CD4-positive, alpha-beta T cell treated with Interleukin-17A for 1 hour (primary cell): ENCODE results near the gene CGNL1.

Source experiments
- DNase-seq: peaks from one replicate; pipeline ENCODE4 v3.0.0-alpha.2; 2020

CGNL1 gene

DNA sequence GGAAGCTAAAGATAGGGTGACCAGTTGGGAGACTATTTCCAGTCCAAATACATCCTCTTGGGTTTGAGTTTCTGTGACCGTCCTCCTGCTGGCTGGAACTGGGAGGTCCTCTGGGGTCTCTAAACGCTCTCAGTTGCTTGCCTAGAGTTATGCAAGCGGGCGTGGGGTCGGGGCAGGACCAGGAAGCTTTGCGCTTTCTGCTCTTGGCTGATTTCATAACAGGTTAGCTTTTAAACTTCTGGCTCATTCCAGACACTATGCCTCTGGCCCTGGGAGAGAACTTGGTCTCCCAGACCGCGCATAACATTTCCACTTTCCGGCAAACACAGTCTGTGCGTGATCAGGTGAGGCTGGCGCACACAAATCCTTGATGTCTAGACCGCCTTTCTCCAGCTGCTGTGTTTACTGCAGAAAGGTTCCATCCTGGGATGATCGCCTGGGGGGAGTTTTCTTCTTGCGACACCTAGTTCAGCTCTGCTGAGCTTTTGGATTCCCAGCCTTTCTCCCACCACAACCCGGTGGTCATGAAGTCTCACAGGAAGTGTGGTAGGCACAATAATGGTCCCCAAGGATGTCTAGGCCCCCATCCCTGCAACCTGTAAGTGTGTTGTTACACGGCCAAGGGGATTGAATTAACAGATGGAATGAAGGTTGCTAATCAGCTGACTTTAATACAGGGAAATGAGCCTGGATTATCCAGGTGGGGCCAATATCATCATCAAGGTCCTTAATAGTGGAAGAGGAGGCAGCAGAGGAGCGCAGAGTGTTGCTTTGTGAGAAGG is 23.6 kb upstream of the CGNL1 start:
- no peak for DNase-seq

DNA sequence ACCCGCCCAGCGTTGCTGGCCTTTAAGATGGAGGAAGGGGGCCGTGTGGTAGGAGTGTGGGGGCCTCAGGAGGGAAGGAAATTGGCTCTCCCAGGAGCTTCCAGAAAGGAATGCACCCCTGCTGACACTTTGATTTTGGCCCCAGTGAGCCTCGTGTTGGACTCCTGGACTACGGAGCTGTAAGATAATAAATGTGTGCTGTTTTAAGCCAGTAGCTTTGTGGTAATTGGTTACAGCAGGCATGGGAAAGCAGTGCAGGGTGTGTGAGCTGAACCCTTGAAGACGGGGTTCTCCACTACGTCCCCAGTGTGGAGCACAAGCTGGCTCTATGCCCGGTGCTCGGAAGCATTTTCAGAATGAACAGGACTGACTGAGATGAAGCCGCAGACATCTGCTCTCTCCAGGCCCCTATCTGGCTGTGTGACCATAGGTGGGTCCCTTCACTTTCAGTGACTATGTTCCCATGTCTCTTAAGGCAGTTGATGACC is 22.9 kb upstream of the CGNL1 start:
- no peak for DNase-seq

DNA sequence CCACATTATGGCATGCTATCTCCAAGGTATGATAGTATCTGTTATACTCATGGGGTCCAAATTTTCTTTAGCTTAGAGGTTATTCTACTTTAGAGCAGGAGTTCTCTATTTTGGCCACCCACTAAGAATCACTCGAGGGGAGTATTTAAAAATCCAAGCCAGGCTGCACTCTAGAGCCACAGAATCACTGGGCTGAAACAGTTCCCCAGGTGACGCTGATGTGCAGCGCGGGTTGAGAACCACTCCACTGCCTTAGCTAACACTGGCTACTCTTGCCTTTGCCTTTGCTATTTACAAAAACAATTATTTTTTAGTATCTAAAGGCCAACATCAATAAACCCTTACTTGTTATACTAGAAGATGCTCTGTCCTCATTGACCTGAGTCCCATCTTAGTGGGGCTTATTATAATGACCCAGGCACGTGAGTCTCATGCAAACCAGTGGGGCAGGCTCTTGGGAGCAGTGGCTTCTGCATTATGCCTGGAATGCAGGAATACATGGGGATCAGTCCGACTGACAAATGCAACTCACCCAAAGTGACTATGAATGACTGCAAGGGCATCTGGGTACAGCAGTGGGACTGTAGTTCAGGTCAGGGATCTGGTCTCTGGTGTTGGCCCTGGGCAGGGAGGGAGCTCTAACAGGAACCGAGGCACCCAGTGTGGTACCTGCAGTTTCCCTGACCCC is 21.7 kb upstream of the CGNL1 start:
- DNase-seq = no peak

DNA sequence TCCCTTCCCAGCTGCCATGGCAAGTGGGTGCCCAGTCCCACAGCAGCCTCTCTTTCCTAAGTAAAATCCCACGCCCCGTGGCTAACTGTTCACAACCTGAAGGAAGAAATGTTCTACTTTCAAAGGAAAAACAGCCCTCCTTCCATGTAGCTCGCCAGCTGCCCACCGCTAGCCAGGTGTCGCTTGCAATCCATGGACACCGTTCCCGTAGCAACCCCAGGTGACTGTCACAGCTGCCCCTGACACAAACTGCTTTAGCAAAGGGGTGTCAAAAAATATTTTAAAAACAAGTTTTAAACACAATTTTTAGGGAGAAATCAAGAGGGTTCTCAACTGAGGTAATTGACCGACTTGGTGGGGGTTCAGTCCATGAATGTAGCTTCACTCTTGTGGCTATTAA is 21.0 kb upstream of the CGNL1 start:
- DNase-seq = no peak

GRCh38 chr15:57356178-57356577 is 20.1 kb upstream of the CGNL1 start:
- DNase-seq = no peak

DNA sequence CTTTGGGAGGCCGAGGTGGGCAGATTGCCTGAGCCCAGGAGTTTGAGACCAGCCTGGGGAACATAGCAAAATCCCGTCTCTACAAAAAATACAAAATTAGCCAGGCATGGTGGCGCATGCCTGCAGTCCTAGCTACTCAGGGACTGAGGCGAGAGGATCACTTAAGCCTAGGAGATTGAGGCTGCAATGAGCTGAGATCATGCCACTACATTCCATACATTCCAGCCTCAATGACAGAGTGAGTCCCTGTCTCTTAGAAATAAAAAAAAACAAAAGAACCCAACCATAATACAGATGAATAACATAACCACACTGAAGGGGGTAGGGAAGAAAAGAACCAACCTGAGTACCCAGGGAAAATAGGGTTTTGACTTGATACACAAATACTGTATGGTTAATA is 19.7 kb upstream of the CGNL1 start:
- no peak for DNase-seq

- DNase-seq = no peak
Observed at GRCh38 chr15:57357799-57358198, 18.5 kb upstream of the CGNL1 start.

DNA sequence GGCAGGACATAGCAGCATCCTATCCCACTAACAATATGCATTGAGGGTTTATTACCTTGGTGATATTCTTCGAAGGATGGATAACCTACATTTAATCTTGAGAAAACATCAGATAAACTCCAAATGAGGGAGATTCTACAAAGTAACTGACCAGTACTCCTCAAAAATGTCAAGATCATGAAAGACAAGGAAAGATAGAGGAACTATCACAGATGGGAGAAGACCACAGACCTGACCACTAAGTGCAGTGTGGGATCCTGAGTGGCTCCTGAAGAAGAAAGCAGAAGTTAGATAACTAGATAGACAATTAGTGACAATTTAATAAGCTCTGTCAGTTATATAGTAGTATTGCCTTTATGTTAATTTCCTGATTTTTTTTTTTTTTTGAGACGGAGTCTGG is 17.7 kb upstream of the CGNL1 start:
- DNase-seq = no peak

DNA sequence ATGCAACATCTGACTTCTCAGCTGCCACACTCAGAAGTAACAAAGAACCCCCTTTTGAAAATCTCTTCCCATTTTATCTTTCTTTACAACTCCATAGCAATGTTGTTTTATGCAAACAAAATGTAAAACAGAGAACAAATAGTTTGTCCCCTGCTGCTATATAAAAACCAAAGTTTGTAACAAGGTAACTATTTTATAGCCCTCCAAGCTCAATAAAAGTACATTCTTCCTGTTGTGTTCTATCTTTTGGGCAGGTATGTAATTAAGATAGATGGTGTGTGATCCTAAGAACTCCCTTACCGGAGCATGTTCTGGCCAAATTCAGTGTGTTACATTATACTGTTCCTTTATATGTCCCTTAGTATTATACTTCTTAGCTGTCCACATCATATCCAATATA is 12.6 kb upstream of the CGNL1 start:
- DNase-seq = no peak

GRCh38 chr15:57364282-57365007 is 11.9 kb upstream of the CGNL1 start:
- no peak for DNase-seq

- no peak for DNase-seq
Observed at GRCh38 chr15:57367556-57367955, 8.7 kb upstream of the CGNL1 start.

- DNase-seq = no peak
Observed at GRCh38 chr15:57370929-57371328, 5.4 kb upstream of the CGNL1 start.

GRCh38 chr15:57373251-57373881 is 2.9 kb upstream of the CGNL1 start:
- DNase-seq = no peak

- DNase-seq = no peak
Observed at GRCh38 chr15:57373882-57374276, 2.4 kb upstream of the CGNL1 start.

GRCh38 chr15:57376696-57377477 is 582 bp downstream of the CGNL1 start:
- DNase-seq = no peak

- no peak for DNase-seq
Observed at GRCh38 chr15:57377478-57377847, 1.2 kb downstream of the CGNL1 start.

DNA sequence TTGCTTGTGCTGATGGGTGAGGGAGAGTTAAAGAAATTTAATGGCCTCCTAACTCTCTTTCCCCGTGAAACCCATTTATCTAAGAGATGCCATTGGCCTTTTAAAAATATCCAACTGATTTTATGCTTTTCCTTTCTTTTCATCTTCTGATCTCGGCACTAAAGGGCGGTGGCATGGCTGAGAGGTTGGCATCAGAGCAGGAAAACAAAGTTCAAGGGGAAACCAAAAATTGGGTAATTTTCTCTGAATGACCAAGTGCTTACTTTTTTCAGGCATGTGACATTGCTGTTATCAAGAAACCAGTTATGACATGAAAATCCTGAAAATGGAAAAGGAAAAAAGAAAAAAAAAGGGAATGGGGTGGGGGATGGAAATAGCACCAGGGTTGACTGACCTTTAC is 3.2 kb downstream of the CGNL1 start:
- DNase-seq = no peak

- DNase-seq = no peak
Observed at GRCh38 chr15:57380854-57381253, 4.5 kb downstream of the CGNL1 start.

GRCh38 chr15:57382215-57382614 is 5.9 kb downstream of the CGNL1 start:
- no peak for DNase-seq

GRCh38 chr15:57382969-57383368 is 6.7 kb downstream of the CGNL1 start:
- no peak for DNase-seq

- DNase-seq = no peak
Observed at GRCh38 chr15:57384024-57384423, 7.7 kb downstream of the CGNL1 start.

DNA sequence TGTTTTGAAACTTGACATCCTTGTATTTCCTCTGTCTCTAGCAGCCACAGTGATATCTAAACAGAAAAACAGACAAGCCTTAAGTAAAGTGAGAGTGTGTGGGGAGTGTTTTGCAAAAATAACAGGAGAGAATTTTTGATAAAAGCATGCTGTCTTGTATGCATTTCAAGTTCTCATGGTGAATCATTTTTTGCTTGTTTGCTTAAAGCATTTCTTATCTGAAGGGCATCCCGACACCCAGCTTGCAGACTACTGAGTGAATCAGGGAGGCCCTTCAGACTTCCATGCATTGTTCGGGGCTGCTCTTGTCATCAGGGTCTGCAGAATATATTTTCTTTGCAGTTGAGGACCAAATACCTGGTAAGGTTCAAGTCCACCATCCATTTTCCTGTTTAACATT is 8.5 kb downstream of the CGNL1 start:
- no peak for DNase-seq
